Kidney epithelial cell (primary cell): ENCODE results near the gene SPINK2. TPM values are rescaled to one million over a fixed set of nuclear protein-coding genes. Genes with fewer than 3 reads are reported as not detected.

Experiments used
- DNase-seq: peaks from one replicate; pipeline ENCODE4 v3.0.0-alpha.2; 2010; ENCODE audit warnings: low read depth
- H3K27me3 ChIP-seq: 2 replicates; pipeline ENCODE4 v1.6.0; 2011; ENCODE audit warnings: low read length; ENCODE audit not compliant: control insufficient read depth, insufficient read depth
- H3K36me3 ChIP-seq: 2 replicates; pipeline ENCODE4 v1.5.1; 2011; ENCODE audit warnings: low read length; ENCODE audit not compliant: control insufficient read depth, insufficient read depth
- H3K4me3 ChIP-seq: 2 replicates; pipeline ENCODE4 v1.5.1; 2011; ENCODE audit warnings: low read depth, mild to moderate bottlenecking, control low read depth, low read length
- total RNA-seq: library from RNA; depleted of rRNA; stranded (reverse); fragments of >200 nt; gene quantifications from 2 replicates; pipeline ENCODE4 v1.2.3, GENCODE V29; 2015
- TF ChIP-seq, protein P1 (sequence below): IDR thresholded peaks from 2 replicates; pipeline ENCODE4 v1.5.1; 2011; ENCODE audit warnings: mild to moderate bottlenecking, moderate library complexity, low read length, control low read depth, inconsistent platforms; ENCODE audit not compliant: insufficient read depth, poor library complexity, severe bottlenecking

Gene SPINK2
- total RNA-seq, 1 donor from 2014 or later = not detected

DNA sequence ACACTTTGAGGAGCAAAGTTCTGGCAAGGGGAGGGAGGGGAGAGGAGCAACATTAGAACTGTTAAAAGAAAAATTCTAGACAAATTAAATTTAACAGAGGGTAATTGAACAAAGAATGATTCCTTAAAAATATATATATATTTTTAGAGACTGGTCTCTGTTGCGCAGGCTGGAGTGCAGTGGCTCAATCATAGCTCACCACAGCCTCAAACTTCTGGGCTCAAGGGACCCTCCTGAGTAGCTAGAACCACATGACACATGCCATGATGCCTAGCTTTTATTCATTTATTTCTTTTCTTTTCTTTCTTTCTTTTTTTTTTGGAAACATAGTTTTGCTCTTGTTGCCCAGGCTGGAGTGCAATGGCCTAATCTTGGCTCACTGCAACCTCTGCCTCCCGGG, 19.1 kb upstream of the SPINK2 start:
- H3K27me3 ChIP-seq = no peaks in the 10 kb centered on the region
- DNase-seq = no peak
- TF ChIP-seq, protein P1, sequence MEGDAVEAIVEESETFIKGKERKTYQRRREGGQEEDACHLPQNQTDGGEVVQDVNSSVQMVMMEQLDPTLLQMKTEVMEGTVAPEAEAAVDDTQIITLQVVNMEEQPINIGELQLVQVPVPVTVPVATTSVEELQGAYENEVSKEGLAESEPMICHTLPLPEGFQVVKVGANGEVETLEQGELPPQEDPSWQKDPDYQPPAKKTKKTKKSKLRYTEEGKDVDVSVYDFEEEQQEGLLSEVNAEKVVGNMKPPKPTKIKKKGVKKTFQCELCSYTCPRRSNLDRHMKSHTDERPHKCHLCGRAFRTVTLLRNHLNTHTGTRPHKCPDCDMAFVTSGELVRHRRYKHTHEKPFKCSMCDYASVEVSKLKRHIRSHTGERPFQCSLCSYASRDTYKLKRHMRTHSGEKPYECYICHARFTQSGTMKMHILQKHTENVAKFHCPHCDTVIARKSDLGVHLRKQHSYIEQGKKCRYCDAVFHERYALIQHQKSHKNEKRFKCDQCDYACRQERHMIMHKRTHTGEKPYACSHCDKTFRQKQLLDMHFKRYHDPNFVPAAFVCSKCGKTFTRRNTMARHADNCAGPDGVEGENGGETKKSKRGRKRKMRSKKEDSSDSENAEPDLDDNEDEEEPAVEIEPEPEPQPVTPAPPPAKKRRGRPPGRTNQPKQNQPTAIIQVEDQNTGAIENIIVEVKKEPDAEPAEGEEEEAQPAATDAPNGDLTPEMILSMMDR = no peak
- no peaks in the 10 kb centered on the region for H3K36me3 ChIP-seq
- H3K4me3 ChIP-seq = no peak overlapping the region

DNA sequence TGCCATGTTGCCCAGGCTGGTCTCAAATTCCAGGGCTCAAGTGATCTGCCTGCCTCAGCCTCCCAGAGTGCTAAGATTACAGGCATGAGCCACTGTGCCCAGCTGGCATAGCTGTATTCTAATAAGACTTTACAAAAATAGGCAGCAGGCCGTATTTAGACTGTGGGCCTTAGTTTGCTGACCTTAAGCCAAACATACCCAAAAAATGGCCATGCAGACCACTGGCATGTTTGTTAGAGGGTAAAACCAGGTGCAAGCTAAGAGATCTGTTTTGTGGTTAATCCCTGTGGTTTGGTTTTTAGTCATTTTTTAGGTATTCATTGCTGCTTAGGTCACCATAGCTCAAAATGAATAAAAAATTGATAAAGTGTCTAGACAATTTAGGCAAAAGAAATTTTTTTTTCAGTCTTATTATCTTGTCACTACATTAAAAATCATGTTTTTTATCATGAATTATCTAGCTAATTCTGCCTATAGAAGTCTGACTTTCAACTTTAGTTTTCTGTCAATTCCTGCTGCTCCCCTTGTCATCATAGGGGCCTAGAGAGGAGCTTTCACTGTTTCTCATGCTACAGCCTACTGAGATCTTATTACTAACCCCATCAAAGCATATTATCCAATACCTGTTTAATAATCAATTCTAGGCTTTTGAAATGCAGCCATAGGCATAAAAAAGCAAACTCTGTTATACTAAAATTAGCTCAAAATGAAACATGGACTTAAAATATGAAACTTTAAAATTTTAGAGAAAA, 7.5 kb upstream of the SPINK2 start:
- no peaks in the 10 kb centered on the region for H3K27me3 ChIP-seq
- H3K36me3 ChIP-seq = no peaks in the 10 kb centered on the region
- DNase-seq = no peak
- TF ChIP-seq, protein P1 = no peak
- no peak overlapping the region for H3K4me3 ChIP-seq

DNA sequence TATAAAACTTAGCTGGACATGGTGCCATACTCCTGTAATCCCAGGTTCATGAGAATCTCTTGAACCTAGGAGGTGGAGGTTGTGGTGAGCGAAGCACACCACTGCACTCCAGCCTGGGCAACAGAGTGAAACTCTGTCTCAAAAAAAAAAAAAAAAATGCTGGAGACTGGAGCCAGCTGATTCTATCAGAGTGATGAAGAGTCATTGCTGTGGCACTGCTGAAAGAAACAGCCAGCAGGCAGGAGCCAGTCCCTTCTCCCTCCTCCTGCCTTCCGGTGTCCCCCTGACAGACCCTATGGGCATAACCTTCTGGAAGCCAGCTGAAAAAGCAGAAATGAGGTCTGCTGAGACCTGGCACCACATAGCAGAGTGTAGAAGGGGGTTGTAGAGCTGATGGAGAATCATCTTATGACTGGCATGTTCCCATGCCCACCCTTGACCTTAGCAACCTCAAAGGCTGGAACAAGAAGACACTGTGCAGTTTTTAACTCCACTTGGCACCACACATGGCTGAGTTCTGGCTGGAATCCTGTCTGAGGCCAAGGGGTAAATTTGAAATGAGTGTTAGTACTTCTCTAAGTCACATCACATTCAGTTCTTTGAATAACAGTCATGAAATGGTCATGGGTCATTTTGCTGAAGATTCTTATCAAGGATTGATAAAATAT, 2.6 kb upstream of the SPINK2 start:
- TF ChIP-seq, protein P1 = no peak
- no peak for DNase-seq
- Histone ChIP-seq H3K36me3 (no peaks in the 10 kb centered on the region), H3K4me3 (no peak overlapping the region), H3K27me3 (peaks cover 4% of the 10 kb centered on the region)

DNA sequence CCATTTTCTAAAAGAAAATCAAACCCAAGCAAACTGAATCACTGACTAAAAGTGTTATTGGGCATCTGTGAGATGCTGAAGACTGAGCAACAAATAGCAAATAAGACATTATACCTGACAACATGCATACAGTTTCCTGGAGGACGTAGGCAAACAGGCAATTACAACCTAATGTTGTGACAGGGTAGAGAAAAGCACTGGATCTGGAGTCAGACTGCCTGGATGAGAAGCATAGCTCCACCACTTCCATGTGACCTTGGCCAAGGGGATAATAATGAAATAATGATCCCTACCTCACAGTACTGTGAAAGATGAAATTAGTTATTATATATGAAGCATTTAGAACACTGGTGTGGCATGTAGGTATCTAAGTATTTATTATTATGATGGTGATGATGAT, 2.7 kb downstream of the SPINK2 start:
- Histone ChIP-seq H3K4me3 (no peak overlapping the region), H3K27me3 (peaks cover 4% of the 10 kb centered on the region), H3K36me3 (no peaks in the 10 kb centered on the region)
- no peak for DNase-seq
- TF ChIP-seq, protein P1 = no peak

DNA sequence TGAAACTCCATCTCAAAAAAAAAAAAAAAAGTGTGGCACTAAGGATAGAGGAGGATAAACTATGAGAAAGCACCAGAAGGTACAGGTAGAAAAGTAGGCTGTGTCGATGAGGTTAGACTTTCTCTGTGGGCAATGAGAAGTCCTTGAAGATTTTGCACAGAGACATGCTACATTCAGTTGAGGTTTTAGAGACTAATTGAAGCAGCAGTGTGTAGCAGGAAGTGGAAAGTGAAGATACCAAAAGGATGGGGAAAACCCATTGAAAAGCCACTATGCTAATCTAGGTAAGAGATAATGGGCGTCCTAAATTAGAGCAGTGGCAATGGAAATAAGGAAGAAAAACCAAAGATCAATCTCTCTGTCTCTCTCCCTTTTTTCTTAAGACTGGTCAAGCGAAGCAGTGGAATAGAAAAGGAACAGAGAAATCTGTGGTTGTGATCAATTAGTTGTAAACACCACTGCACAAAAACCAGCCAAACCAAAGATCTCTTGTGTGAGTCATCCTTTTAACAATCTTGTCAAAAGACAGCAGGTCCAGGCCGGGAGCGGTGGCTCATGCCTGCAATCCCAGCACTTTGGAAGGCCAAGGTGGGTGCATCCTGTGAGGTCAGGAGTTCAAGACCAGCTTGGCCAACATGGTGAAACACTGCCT, 3.5 kb downstream of the SPINK2 start:
- H3K27me3 ChIP-seq = peaks cover 4% of the 10 kb centered on the region
- DNase-seq = no peak
- H3K4me3 ChIP-seq = no peak overlapping the region
- TF ChIP-seq, protein P1 = no peak
- H3K36me3 ChIP-seq = no peaks in the 10 kb centered on the region
